ENCODE results near the gene TRAPPC14. TPM values are rescaled to one million over a fixed set of nuclear protein-coding genes. Genes with fewer than 3 reads are reported as not detected.

Gene TRAPPC14
- total and polyA plus RNA-seq, 2 of the 8 experiments (the other 6 are each of a cell fraction or from before 2014, with no cell fraction given) = 11.9 to 22.1 TPM

DNA sequence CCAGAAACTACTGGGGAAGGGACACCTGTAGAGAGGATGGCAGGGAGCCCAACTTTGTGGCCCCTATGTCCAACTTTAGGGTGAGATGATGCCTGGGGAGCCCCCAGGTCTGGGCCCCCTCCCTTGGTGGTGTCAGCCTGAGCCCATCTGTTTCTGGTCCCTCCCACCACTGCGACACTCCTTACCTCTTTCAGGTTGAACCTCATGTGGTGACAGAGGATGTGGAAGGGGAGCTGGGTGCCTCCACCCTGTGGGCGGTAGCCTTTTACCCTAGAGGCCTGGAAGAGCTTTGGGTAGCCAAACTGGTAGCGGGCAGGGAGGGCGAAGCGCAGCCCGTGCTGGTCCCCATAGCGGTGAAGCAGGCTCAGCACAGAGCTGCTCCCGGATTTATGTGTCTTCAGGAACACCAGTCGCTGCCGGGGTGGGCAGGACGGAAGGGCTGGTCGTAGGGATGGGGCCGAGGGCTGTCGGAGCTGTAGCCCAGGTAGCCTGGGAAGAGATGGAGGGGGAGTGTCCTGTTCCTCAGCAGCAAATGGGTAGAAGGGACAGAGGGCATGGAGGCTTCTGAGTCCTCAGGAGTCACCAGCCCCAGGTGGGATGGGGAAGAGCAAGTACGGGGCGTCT, 7.9 kb upstream of the TRAPPC14 start:
- H2BK5ac ChIP-seq (ENCODE audit: low read depth, low read length) = no peak overlapping the region
- H3K9ac ChIP-seq (replicated peaks in 1 of 4; ENCODE audit: extremely low read depth in 1 of 4, low read depth in 3 of 4, low read length in 3 of 4) = no peak overlapping the region
- no peak overlapping the region for H2BK120ac ChIP-seq (replicated peaks; ENCODE audit: low read depth, low read length)
- H3K79me1 ChIP-seq (ENCODE audit: low read depth, low read length) = no peaks in the 10 kb centered on the region; the same call in 1 of the 2 replicates
- 0 out of 2 replicates have a peak overlapping the region, but pooled peaks have one; percentile 24 for H3K18ac ChIP-seq (ENCODE audit: extremely low read depth, low read length)
- DNase-seq (ENCODE audit: low read depth in 1 of 2, low spot score in 2 of 2) (no peak), FAIRE-seq (no peak)
- peaks cover 11% of the 10 kb centered on the region; the same call in 1 of the 2 replicates for H3K23me2 ChIP-seq (ENCODE audit: low read depth, low read length)
- H3K36me3 ChIP-seq (ENCODE audit: control insufficient read depth in 2 of 4, insufficient read depth in 4 of 4, low read length in 3 of 4) = no peaks in the 10 kb centered on the region
- peak overlapping the region; percentile 47; the same call in 1 of the 2 replicates for H2AK5ac ChIP-seq (ENCODE audit: low read depth, low read length)
- no peak overlapping the region for H3K27ac ChIP-seq (ENCODE audit: low read depth, low read length)
- H2BK12ac ChIP-seq (ENCODE audit: low read depth, low read length) = peak overlapping the region; percentile 33; the same call in 1 of the 2 replicates
- peaks cover 0 to 3% of the 10 kb centered on the region in 2 experiments for H4K20me1 ChIP-seq (replicated peaks in 1 of 2; ENCODE audit: control insufficient read depth in 1 of 2, insufficient read depth in 2 of 2, low read length in 2 of 2)
- no peaks in the 10 kb centered on the region for H3K79me2 ChIP-seq (ENCODE audit: control insufficient read depth in 1 of 2, insufficient read depth in 2 of 2, low read length in 2 of 2)
- H3K4ac ChIP-seq (replicated peaks; ENCODE audit: insufficient read length, low read depth, low read length) = no peak overlapping the region
- H2BK15ac ChIP-seq (ENCODE audit: low read length) = peak overlapping the region; percentile 72; the same call in 1 of the 2 replicates
- H2AFZ ChIP-seq (ENCODE audit: low read length) = no peak overlapping the region
- H4K5ac ChIP-seq (ENCODE audit: insufficient read length, low read depth, low read length) = no peak overlapping the region
- H4K8ac ChIP-seq (ENCODE audit: extremely low read depth, insufficient read depth, low read length) = no peak overlapping the region; the same call in 1 of the 2 replicates
- H3K56ac ChIP-seq (replicated peaks; ENCODE audit: insufficient read length, low read depth, low read length) = no peak overlapping the region
- H3K4me1 ChIP-seq (replicated peaks in 1 of 4; ENCODE audit: control insufficient read depth in 3 of 4, insufficient read depth in 4 of 4, low read length in 3 of 4) = peaks cover 11 to 26% (median 15%) of the 10 kb centered on the region in 4 experiments
- H3K23ac ChIP-seq (ENCODE audit: insufficient read length) = no peak overlapping the region
- CTCF ChIA-PET (ENCODE audit: partially characterized antibody) = interaction anchor here (0.8 to 11.2 kb wide), 11 partner anchors 9 to 51 kb away, joined by 3 to 94 read pairs (median 5); partner anchors contain the start of genes GPC2 and STAG3
- no peak overlapping the region for H3K4me3 ChIP-seq (ENCODE audit: extremely low read depth in 1 of 4, insufficient read depth in 2 of 4, low read depth in 3 of 4, low read length in 4 of 4)
- POLR2A ChIA-PET (ENCODE audit: partially characterized antibody) = interaction anchor here (0.6 to 11.0 kb wide), 13 partner anchors 9 to 170 kb away, joined by 3 to 145 read pairs (median 4); partner anchors contain the start of genes AP4M1, GPC2, LAMTOR4 and MCM7
- no peak overlapping the region for H3K14ac ChIP-seq (ENCODE audit: insufficient read length)
- H3K4me2 ChIP-seq (ENCODE audit: insufficient read depth in 1 of 2, low read depth in 2 of 2, low read length in 2 of 2) = peak overlapping the region in 1 of 2 experiments; percentile 89; a peak in 2 of 4 replicates
- peaks cover 0 to 10% (median 2%) of the 10 kb centered on the region in 4 experiments; a peak in 1 of 7 replicates for H3K27me3 ChIP-seq (replicated peaks in 1 of 4; ENCODE audit: control insufficient read depth in 3 of 4, extremely low read depth in 1 of 4, insufficient read depth in 3 of 4, low read length in 3 of 4)
- WGBS, 2 experiments (ENCODE audit: extremely low coverage in 1 of 2, insufficient coverage in 1 of 2, insufficient read length in 1 of 2, insufficient replicate concordance in 2 of 2, low coverage in 1 of 2, low lambda C conversion rate in 2 of 2, missing lambda C conversion rate in 1 of 2) = 82% methylated on average over 16 of the region's 16 CpGs; no CpG with 5 or more reads in 1 of the 2 experiments
- H4K91ac ChIP-seq (replicated peaks; ENCODE audit: insufficient read length, low read length) = no peak overlapping the region
- H3K9me3 ChIP-seq (ENCODE audit: insufficient read depth in 2 of 2, low read depth in 1 of 2, low read length in 1 of 2) = no peaks in the 10 kb centered on the region
- peak overlapping the region; percentile 48; the same call in 1 of the 2 replicates for H2BK20ac ChIP-seq (ENCODE audit: low read length)
- TF ChIP-seq TCF12 (IDR thresholded peaks at IDR 0.05; ENCODE audit: low read depth, low read length) = no peak
- no peak for TF ChIP-seq RXRA (IDR thresholded peaks at IDR 0.05; ENCODE audit: insufficient read depth, low read depth, low read length)
- TF ChIP-seq KDM5A (IDR thresholded peaks at IDR 0.05; ENCODE audit: low read length) = no peak
- no peak for TF ChIP-seq EGR1 (IDR thresholded peaks at IDR 0.05; ENCODE audit: borderline replicate concordance, low read depth, low read length)
- no peak for TF ChIP-seq SP4 (IDR thresholded peaks at IDR 0.05; ENCODE audit: low read length)
- no peak for TF ChIP-seq CEBPB (IDR thresholded peaks at IDR 0.05; ENCODE audit: low read depth, low read length)
- TF ChIP-seq CHD1 (IDR thresholded peaks at IDR 0.05; ENCODE audit: low read depth, low read length) = no peak
- TF ChIP-seq BACH1 (IDR thresholded peaks at IDR 0.05; ENCODE audit: low read length) = no peak
- TF ChIP-seq TBP (IDR thresholded peaks at IDR 0.05; ENCODE audit: low read depth, low read length) = no peak
- no peak for TF ChIP-seq JUN (IDR thresholded peaks at IDR 0.05; ENCODE audit: low read depth, low read length)
- TF ChIP-seq RAD21 (IDR thresholded peaks at IDR 0.05 in 1 of 2, conservative IDR thresholded peaks at IDR 0.05 in 1 of 2; ENCODE audit: low read depth in 2 of 2, low read length in 2 of 2) = no peak
- no peak for TF ChIP-seq SIRT6 (IDR thresholded peaks at IDR 0.05; ENCODE audit: low read length)

Data from H1 (cell line).